Astrocyte of the cerebellum (primary cell): ENCODE data around the gene PRDM16.

ENCODE experiments used
- DNase-seq: peaks from one replicate; pipeline ENCODE4 v3.0.0-alpha.2; 2011; ENCODE audit warnings: low read depth
- H3K4me3 ChIP-seq: 2 replicates; pipeline ENCODE4 v1.5.1; 2011; ENCODE audit warnings: mild to moderate bottlenecking, low read depth, low read length, moderate library complexity
- in situ Hi-C: cut with HindIII; loops from 2 replicates; pipeline ENCODE4 v1.10.0; 2017; ENCODE audit warnings: low sequenced_read_pairs
- TF ChIP-seq, protein P1 (sequence below): IDR thresholded peaks from 2 replicates; pipeline ENCODE4 v1.5.1; 2012; ENCODE audit warnings: low read length, low read depth, moderate library complexity, mild to moderate bottlenecking; ENCODE audit errors: missing control alignments

PRDM16 gene

DNA sequence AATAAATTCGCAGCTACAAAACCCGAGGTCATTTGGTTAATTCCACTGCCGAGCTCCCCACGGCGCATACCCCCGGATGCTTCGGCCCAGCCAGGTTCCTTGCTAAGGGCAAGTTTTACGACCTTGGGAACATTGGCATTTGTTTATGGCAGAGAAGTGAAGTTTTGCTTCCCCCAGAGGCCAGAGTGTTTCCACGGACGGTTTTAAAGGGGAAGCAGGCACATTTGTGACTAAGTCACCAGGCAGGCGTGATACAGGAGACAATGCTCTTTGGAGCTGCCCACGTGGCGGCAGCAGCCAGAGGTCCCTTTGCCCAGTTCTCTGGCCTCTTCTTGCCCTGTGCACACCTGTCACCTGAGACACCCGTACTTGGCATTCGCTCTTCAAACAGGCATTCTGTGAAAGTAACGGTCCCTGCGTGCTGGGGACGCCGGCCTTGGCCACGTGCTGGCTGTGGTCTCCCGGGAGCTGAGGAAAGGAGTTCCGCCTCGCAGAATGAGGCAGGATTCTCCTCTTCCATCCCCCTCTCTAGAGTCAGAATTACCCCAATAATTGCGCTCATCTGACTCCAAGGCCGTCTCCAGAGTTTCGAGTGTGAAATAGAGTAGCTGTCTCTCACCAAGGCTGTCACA lies 138.3 kb downstream of the PRDM16 start:
- TF ChIP-seq, protein P1, sequence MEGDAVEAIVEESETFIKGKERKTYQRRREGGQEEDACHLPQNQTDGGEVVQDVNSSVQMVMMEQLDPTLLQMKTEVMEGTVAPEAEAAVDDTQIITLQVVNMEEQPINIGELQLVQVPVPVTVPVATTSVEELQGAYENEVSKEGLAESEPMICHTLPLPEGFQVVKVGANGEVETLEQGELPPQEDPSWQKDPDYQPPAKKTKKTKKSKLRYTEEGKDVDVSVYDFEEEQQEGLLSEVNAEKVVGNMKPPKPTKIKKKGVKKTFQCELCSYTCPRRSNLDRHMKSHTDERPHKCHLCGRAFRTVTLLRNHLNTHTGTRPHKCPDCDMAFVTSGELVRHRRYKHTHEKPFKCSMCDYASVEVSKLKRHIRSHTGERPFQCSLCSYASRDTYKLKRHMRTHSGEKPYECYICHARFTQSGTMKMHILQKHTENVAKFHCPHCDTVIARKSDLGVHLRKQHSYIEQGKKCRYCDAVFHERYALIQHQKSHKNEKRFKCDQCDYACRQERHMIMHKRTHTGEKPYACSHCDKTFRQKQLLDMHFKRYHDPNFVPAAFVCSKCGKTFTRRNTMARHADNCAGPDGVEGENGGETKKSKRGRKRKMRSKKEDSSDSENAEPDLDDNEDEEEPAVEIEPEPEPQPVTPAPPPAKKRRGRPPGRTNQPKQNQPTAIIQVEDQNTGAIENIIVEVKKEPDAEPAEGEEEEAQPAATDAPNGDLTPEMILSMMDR, result no peak
- in situ Hi-C loops, result no loop called here
- no peak for DNase-seq
- H3K4me3 ChIP-seq, result no peak overlapping the region

GRCh38 chr1:3208819-3209200 lies 139.8 kb downstream of the PRDM16 start:
- no peak overlapping the region for H3K4me3 ChIP-seq
- TF ChIP-seq, protein P1, result no peak
- DNase-seq, result no peak
- in situ Hi-C loops, result no loop called here

DNA sequence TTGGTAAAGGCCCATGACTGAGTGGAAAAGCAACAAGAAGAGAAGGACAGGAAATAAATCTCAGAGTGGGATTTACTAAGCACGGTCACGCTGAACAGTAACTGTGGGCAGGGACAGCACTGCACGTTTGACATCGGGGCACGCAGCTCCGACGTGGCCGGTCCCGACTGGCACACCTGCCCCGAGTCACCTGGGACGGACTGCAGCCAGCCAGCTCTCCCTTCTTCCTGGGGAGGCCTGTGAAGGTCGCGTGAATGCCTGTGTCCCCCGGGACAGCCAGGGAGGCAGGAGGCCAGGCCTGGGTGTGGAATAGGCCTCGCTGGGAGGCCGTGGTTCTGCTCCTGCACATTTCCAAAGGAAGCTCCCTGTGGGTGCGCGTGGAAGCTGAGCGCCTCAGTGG lies 140.2 kb downstream of the PRDM16 start:
- in situ Hi-C loops, result no loop called here
- no peak for DNase-seq
- no peak overlapping the region for H3K4me3 ChIP-seq
- TF ChIP-seq, protein P1, result no peak

DNA sequence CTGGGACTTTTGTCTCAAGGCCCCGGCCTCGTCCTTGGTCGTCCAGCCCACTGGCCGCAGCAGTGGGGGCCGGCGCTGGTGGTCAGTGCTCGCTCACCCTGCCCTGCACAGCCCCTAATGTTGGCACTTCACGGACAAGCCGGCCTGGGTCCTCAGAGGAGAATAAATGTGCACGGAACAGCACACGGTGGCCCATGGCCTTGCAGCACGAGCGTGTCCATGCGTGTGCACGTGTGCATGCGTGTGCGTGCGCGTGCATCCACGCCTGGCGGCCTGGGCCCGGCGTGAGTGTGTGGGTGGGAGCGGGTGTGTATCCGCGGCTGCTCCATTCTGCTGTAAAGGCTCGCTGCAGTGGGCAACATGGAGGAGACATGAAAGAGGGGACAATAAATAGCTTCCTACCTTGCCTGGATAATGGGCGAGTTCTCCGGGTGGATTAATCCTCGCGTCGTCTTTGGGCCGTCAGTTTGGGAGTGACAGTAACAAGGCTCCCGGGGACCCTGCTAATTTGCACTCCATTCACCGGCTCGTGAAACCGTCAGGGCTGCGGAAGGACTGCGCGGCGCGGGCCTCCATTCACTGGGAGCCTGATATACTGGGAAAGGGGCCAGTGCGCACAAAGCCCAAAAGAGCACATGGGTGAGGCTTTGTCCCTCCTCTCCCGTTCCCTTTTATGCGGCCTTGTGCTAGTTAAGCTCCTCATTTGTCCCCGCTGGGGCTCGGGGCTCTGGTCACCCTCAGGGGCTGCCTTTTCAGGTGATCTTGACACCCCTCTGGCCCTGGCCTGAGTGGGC lies 142.8 kb downstream of the PRDM16 start:
- in situ Hi-C loops, result no loop called here
- no peak for DNase-seq
- H3K4me3 ChIP-seq, result no peak overlapping the region
- TF ChIP-seq, protein P1, result no peak

- TF ChIP-seq, protein P1, result no peak
- H3K4me3 ChIP-seq, result no peak overlapping the region
- DNase-seq, result no peak
- in situ Hi-C loops, result no loop called here
These were observed 143.7 kb downstream of the PRDM16 start for GRCh38 chr1:3212453-3213355.

DNA sequence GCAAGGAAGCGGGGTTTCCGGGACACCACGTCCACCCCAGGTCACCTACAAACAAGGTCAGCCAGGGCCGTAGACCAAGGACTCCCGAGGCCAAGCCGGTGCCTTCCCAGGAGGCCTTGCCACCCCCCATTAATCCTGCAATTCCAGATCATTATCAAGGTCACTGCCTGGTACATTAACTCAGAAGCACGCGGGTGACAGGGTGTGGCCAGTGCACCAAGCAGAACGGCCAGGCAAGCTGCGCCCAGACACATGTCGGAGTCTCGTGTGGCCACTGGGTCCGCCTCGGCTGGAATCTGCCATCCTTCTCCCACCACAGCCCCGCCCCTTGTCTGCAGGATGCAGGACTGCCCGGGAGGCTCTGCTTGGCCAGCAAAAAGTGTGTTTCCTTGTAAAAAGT lies 144.7 kb downstream of the PRDM16 start:
- DNase-seq, result no peak
- TF ChIP-seq, protein P1, result no peak
- in situ Hi-C loops, result no loop called here
- no peak overlapping the region for H3K4me3 ChIP-seq
